Vagina (tissue), 2 donors: ENCODE results near the gene AKAP6.

Experiments used
- POLR2A ChIP-seq, 2 donors: fragments of 450-650 bp; IDR thresholded peaks; one replicate each; pipeline ENCODE4 v1.6.1; 2017; ENCODE audit warnings: antibody characterized with exemption in 2 of 2, mild to moderate bottlenecking in 2 of 2, moderate library complexity in 2 of 2
- POLR2AphosphoS5 ChIP-seq, 2 donors: sonication (generic); formaldehyde crosslinking; IDR thresholded peaks; one replicate each; pipeline ENCODE4 v1.9.0; 2017; ENCODE audit warnings: antibody characterized with exemption in 2 of 2, mild to moderate bottlenecking in 2 of 2, low read depth in 1 of 2; ENCODE audit not compliant: insufficient read depth in 1 of 2
- TF ChIP-seq, protein P1 (sequence below), 3 experiments: fragments of 450-650 bp in 2 of 3; fragments of 200-600 bp in 1 of 3; sonication (generic) in 1 of 3; IDR thresholded peaks; one replicate each; pipeline ENCODE4 v1.5.1; 2017 to 2019; ENCODE audit warnings: antibody characterized with exemption in 3 of 3, mild to moderate bottlenecking in 2 of 3, moderate library complexity in 2 of 3

DNA sequence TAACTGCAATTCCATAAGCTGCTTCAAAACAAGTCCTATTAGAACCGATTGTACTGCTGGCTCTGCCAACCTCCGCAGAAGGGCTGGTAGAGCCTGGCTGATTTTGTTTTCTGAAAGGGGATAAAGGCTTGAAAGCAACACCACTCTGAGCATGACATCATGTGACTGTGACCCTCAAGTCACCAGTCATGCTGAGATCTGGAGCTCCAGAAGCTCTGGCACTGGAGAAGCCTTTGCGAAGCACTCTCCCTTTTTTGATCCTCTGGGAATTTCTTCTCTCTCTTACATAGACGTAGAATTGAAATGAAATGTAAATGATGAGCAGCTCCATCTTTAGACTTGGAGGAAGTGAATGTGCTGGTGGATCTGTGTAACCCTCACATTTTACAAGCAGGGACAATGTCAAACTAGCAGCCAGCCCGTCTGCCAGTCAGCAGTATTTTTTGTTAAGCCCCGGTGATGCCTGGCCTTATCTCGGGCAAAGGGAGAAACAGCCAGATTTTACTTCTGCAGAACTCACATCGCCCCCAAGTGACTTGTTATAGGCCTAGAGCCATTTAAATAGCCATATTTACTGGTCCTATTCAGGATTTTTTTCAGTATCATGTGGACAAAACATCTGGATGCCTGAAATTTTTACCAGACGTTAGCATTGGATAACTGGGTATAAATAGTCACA lies 497.4 kb downstream of the AKAP6 start:
- TF ChIP-seq, protein P1, sequence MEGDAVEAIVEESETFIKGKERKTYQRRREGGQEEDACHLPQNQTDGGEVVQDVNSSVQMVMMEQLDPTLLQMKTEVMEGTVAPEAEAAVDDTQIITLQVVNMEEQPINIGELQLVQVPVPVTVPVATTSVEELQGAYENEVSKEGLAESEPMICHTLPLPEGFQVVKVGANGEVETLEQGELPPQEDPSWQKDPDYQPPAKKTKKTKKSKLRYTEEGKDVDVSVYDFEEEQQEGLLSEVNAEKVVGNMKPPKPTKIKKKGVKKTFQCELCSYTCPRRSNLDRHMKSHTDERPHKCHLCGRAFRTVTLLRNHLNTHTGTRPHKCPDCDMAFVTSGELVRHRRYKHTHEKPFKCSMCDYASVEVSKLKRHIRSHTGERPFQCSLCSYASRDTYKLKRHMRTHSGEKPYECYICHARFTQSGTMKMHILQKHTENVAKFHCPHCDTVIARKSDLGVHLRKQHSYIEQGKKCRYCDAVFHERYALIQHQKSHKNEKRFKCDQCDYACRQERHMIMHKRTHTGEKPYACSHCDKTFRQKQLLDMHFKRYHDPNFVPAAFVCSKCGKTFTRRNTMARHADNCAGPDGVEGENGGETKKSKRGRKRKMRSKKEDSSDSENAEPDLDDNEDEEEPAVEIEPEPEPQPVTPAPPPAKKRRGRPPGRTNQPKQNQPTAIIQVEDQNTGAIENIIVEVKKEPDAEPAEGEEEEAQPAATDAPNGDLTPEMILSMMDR (IDR thresholded peaks at IDR 0.05) = no peak
- no peak for TF ChIP-seq POLR2A (IDR thresholded peaks at IDR 0.05)
- no peak for TF ChIP-seq POLR2AphosphoS5 (IDR thresholded peaks at IDR 0.05; ENCODE audit: insufficient read depth in 1 of 2, low read depth in 1 of 2)
